ENCODE measurements around the gene GOLGA6L2. TPM values are rescaled to one million over a fixed set of nuclear protein-coding genes. Genes with fewer than 3 reads are reported as not detected.

Gene GOLGA6L2
- total RNA-seq, 1 experiment from 2014 or later, result not detected

- Histone ChIP-seq H4K5ac (ENCODE audit: insufficient read length, low read depth, low read length) (no peak overlapping the region), H4K8ac (replicated peaks; ENCODE audit: insufficient read length, low read depth, low read length) (no peak overlapping the region), H4K20me1 (ENCODE audit: control insufficient read depth, insufficient read depth, insufficient read length) (no peaks in the 10 kb centered on the region), H3K56ac (ENCODE audit: insufficient read length, low read depth, low read length) (no peak overlapping the region), H2BK120ac (ENCODE audit: low read depth, low read length, poor library complexity, severe bottlenecking) (no peak overlapping the region), H2AK5ac (ENCODE audit: insufficient read length, low read length) (no peak overlapping the region), H2BK5ac (ENCODE audit: insufficient read length, low read length) (no peak overlapping the region), H3K79me2 (ENCODE audit: insufficient read depth, low read length) (no peaks in the 10 kb centered on the region), H2BK15ac (ENCODE audit: low read depth, low read length) (no peak overlapping the region), H3K18ac (ENCODE audit: insufficient read length, low read depth, low read length) (no peak overlapping the region), H3K14ac (ENCODE audit: insufficient read depth, low read length) (no peak overlapping the region), H2BK20ac (ENCODE audit: low read depth, low read length, poor library complexity, severe bottlenecking) (no peak overlapping the region), H3K4me2 (ENCODE audit: insufficient read depth, insufficient read length, low read length) (no peak overlapping the region), H3K9me3 (ENCODE audit: control insufficient read depth, low read depth, low read length) (peaks cover 33% of the 10 kb centered on the region), H2BK12ac (ENCODE audit: insufficient read length, low read depth, low read length) (no peak overlapping the region), H3T11ph (ENCODE audit: low read length) (no peak overlapping the region), H3K9ac (ENCODE audit: extremely low read depth, insufficient read length, low read length) (no peak overlapping the region), H3K4ac (ENCODE audit: low read depth, low read length) (no peak overlapping the region), H3K4me1 (ENCODE audit: insufficient read depth, low read length) (no peaks in the 10 kb centered on the region), H3K23ac (ENCODE audit: insufficient read length, low read depth, low read length) (no peak overlapping the region), H4K91ac (ENCODE audit: insufficient read length, low read depth, low read length) (no peak overlapping the region), H3K79me1 (ENCODE audit: insufficient read depth, low read depth, low read length, poor library complexity, severe bottlenecking) (no peaks in the 10 kb centered on the region), H3K23me2 (ENCODE audit: insufficient read length, low read depth, low read length, poor library complexity, severe bottlenecking) (no peaks in the 10 kb centered on the region), H3K27me3 (ENCODE audit: insufficient read depth, low read length) (no peaks in the 10 kb centered on the region), H2AFZ (ENCODE audit: low read length) (no peak overlapping the region), H3K27ac (ENCODE audit: insufficient read length, low read depth, low read length) (no peak overlapping the region)
- H3K4me3 Mint-ChIP-seq, result no peak overlapping the region
- H3K9me3 Mint-ChIP-seq, result peaks cover 66 to 69% of the 10 kb centered on the region in 2 experiments
- peaks cover 4 to 6% (median 5%) of the 10 kb centered on the region in 3 experiments; a peak in 3 of 7 replicates for H3K36me3 Mint-ChIP-seq (ENCODE audit: insufficient read depth in 1 of 3, low read depth in 3 of 3)
- no CpG with 5 or more reads among the region's 16 CpGs for WGBS (ENCODE audit: extremely low coverage, insufficient read length, low lambda C conversion rate)
- no peak for DNase-seq
- no peak for TF ChIP-seq CTCF (conservative IDR thresholded peaks at IDR 0.05)
- H3K4me1 Mint-ChIP-seq, result peaks cover 0 to 10% of the 10 kb centered on the region in 2 experiments; a peak in 2 of 4 replicates
- H3K27ac Mint-ChIP-seq, result peak overlapping the region in 1 of 3 experiments; percentile 84; a peak in 2 of 7 replicates
- peaks cover 1% of the 10 kb centered on the region; the same call in 1 of the 2 replicates for H3K27me3 Mint-ChIP-seq (ENCODE audit: low read depth)
Observed at GRCh38 chr15:23420806-23421575, 26.1 kb downstream of the GOLGA6L2 start.

Measured in H9 (cell line).